ENCODE data around the gene CFAP92. TPM values are rescaled to one million over a fixed set of nuclear protein-coding genes. Genes with fewer than 3 reads are reported as not detected.

The CFAP92 gene
- total RNA-seq, 1 donor from 2014 or later = not detected

DNA sequence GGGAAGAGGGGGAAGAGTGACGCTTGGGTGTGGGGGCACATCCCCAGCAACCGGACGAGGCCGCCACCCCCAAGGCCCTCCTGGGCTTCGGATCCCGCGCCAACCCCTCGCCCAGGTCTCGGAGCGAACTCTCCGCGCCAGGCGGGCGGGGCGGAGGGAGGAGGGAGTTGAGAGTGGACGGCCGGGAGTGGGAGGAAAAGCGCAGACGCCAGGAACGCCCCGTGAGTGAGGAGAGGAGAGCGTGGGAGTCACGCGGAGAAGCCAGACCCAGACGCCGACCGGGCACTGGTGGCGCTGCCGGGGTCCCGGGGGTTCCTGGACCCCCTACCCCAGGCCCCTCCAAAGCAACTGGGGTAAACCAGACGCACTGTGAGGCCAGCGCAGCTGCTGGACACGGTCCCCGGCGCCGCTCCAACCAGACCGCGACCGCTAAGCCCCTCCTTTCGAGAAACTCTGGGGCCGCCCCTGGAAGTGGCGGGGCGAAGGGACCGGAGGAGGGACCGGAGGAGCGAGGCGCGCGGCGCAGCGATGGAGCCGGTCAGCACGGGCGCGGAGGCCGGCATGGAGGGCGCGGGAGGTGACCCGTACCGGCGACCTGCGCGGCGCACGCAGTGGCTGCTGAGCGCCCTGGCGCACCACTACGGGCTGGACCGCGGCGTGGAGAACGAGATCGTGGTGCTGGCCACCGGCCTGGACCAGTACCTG, 7.4 kb upstream of the CFAP92 start, which contains the start of gene EFCC1:
EFCC1 (plus strand) TSS at position 204 of the 705 bp plus-strand sequence; CDS start at position 529, 325 bp downstream.
- peaks cover 20% of the 10 kb centered on the region for H3K4me1 Mint-ChIP-seq (ENCODE audit: low read depth)

DNA sequence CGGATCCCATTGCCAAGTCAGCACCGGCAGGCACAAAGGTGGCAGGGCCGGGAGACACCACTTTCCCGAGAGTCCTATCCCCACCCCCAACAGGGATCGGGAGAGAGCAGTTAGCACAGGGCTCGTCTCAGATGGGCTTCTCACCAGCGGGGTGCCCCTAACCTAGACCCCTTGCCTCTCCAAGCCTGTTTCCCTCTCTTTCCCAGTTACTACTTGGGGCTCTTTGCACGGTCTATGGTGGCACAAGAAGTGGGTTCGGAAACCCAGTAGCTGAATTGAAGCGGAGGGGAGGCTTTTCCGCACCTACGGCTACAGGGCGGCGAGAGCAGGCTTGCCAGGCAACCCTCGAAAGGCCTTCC, 6.8 kb upstream of the CFAP92 start:
- Mint-ChIP-seq H3K4me1 (ENCODE audit: low read depth) (peaks cover 19% of the 10 kb centered on the region), H3K27ac (ENCODE audit: unreplicated experiment) (no peak overlapping the region), H3K36me3 (ENCODE audit: low read depth) (no peaks in the 10 kb centered on the region), H3K4me3 (ENCODE audit: unreplicated experiment) (peak overlapping the region; percentile 57), H3K9me3 (ENCODE audit: low read depth) (peaks cover 5% of the 10 kb centered on the region), H3K27me3 (ENCODE audit: low read depth) (peaks cover 52% of the 10 kb centered on the region)
- DNase-seq (ENCODE audit: low spot score) = no peak
- TF ChIP-seq, protein P1, sequence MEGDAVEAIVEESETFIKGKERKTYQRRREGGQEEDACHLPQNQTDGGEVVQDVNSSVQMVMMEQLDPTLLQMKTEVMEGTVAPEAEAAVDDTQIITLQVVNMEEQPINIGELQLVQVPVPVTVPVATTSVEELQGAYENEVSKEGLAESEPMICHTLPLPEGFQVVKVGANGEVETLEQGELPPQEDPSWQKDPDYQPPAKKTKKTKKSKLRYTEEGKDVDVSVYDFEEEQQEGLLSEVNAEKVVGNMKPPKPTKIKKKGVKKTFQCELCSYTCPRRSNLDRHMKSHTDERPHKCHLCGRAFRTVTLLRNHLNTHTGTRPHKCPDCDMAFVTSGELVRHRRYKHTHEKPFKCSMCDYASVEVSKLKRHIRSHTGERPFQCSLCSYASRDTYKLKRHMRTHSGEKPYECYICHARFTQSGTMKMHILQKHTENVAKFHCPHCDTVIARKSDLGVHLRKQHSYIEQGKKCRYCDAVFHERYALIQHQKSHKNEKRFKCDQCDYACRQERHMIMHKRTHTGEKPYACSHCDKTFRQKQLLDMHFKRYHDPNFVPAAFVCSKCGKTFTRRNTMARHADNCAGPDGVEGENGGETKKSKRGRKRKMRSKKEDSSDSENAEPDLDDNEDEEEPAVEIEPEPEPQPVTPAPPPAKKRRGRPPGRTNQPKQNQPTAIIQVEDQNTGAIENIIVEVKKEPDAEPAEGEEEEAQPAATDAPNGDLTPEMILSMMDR (IDR thresholded peaks at IDR 0.05) = no peak

More for the DNA sequence above, 7.4 kb upstream of the CFAP92 start, which contains the start of gene EFCC1:
- peaks cover 5% of the 10 kb centered on the region for H3K9me3 Mint-ChIP-seq (ENCODE audit: low read depth)
- DNase-seq (ENCODE audit: low spot score) = no peak
- H3K4me3 Mint-ChIP-seq (ENCODE audit: unreplicated experiment) = peak within 1 kb of the TSS; percentile 57
- peaks cover 49% of the 10 kb centered on the region for H3K27me3 Mint-ChIP-seq (ENCODE audit: low read depth)
- no peaks in the 10 kb centered on the region for H3K36me3 Mint-ChIP-seq (ENCODE audit: low read depth)
- TF ChIP-seq, protein P1 (IDR thresholded peaks at IDR 0.05) = no peak
- no peak within 1 kb of the TSS for H3K27ac Mint-ChIP-seq (ENCODE audit: unreplicated experiment)

DNA sequence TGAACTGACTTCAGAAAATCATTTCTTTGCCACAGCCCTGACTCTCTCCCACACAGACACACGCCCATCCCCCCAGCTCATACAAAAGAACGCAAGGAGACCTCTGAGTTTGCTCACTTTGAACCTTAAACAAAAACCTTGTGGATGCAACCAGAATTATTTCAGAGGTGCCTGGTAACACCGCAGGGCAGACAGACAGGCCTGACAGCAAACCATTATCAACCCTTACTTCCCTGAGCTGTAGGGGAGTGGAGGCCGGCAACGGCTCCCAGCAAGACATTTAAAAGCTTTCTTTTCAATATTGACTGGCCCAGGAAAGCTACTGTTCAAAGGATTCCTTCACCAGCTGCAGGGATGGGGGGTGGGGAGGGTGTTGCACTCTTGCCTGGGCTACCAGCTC, 5.2 kb upstream of the CFAP92 start:
- Mint-ChIP-seq H3K27ac (ENCODE audit: unreplicated experiment) (no peak overlapping the region), H3K4me3 (ENCODE audit: unreplicated experiment) (no peak overlapping the region)

GRCh38 chr3:128998561-128998960, 4.7 kb upstream of the CFAP92 start:
- H3K27ac Mint-ChIP-seq (ENCODE audit: unreplicated experiment) = no peak overlapping the region
- H3K4me3 Mint-ChIP-seq (ENCODE audit: unreplicated experiment) = no peak overlapping the region
- H3K9me3 Mint-ChIP-seq (ENCODE audit: low read depth) = peaks cover 5% of the 10 kb centered on the region
- DNase-seq (ENCODE audit: low spot score) = no peak
- TF ChIP-seq, protein P1 (IDR thresholded peaks at IDR 0.05) = no peak
- H3K4me1 Mint-ChIP-seq (ENCODE audit: low read depth) = peaks cover 17% of the 10 kb centered on the region
- no peaks in the 10 kb centered on the region for H3K36me3 Mint-ChIP-seq (ENCODE audit: low read depth)
- H3K27me3 Mint-ChIP-seq (ENCODE audit: low read depth) = peaks cover 57% of the 10 kb centered on the region

More for the DNA sequence above, 5.2 kb upstream of the CFAP92 start:
- no peak for DNase-seq (ENCODE audit: low spot score)
- H3K36me3 Mint-ChIP-seq (ENCODE audit: low read depth) = no peaks in the 10 kb centered on the region
- TF ChIP-seq, protein P1 (IDR thresholded peaks at IDR 0.05) = no peak
- H3K27me3 Mint-ChIP-seq (ENCODE audit: low read depth) = peaks cover 56% of the 10 kb centered on the region
- H3K9me3 Mint-ChIP-seq (ENCODE audit: low read depth) = peaks cover 5% of the 10 kb centered on the region
- peaks cover 15% of the 10 kb centered on the region for H3K4me1 Mint-ChIP-seq (ENCODE audit: low read depth)

DNA sequence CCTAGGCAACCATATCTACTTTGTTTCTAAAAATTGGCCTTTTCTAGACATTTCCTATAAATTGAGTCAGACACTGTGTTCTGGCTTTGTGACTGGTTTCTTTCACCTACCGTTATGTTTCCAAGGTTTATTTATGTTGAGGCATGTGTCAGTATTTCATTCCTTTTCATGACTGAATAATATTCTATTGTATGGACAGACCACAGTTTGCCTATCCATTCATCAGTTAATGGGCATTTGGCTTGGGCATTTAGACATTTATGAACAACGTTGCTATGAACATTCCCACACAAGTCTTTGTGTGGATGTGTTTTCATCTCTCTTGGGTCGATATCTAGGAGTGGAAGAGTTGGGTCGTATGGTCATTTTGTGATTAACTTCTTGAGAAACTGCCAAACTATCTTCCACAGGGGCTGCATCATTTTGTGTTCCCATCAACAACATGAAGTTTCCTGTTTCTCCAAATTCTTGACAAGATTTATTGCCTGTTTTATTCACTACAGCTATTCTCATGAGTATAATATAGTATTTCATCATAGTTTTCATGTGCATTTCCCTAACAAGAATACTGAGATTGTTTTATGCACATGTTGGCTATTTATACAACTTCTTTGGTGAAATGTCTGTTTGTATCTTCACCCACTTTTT, 3.7 kb upstream of the CFAP92 start:
- DNase-seq (ENCODE audit: low spot score) = no peak
- Mint-ChIP-seq H3K4me3 (ENCODE audit: unreplicated experiment) (no peak overlapping the region), H3K27me3 (ENCODE audit: low read depth) (peaks cover 53% of the 10 kb centered on the region), H3K36me3 (ENCODE audit: low read depth) (no peaks in the 10 kb centered on the region), H3K4me1 (ENCODE audit: low read depth) (peaks cover 22% of the 10 kb centered on the region), H3K27ac (ENCODE audit: unreplicated experiment) (no peak overlapping the region), H3K9me3 (ENCODE audit: low read depth) (peaks cover 5% of the 10 kb centered on the region)
- TF ChIP-seq, protein P1 (IDR thresholded peaks at IDR 0.05) = no peak

Data from chondrocyte (in vitro differentiated cells).